ENCODE results near the gene NVL.

The NVL gene

GRCh38 chr1:224251741-224252146, 78.2 kb downstream of the NVL start:
- H3K27ac ChIP-seq = peak overlapping the region in 9 of 21 experiments; percentile 10 to 61 (median 33)
- no peak overlapping the region for H3K4me3 ChIP-seq

GRCh38 chr1:224245188-224245587, 84.8 kb downstream of the NVL start:
- Histone ChIP-seq H3K4me3 (no peak overlapping the region), H3K27ac (peak overlapping the region in 15 of 21 experiments; percentile 11 to 81 (median 62))

- no peak overlapping the region for H3K27ac ChIP-seq
- no peak overlapping the region for H3K4me3 ChIP-seq
Measured at GRCh38 chr1:224238756-224239155, 91.2 kb downstream of the NVL start.

- H3K4me3 ChIP-seq = no peak overlapping the region
- H3K27ac ChIP-seq = no peak overlapping the region
Measured at GRCh38 chr1:224238212-224238611, 91.8 kb downstream of the NVL start.

GRCh38 chr1:224237119-224237881, 92.7 kb downstream of the NVL start:
- H3K4me3 ChIP-seq = no peak overlapping the region
- H3K27ac ChIP-seq = no peak overlapping the region

- no peak overlapping the region for H3K4me3 ChIP-seq
- no peak overlapping the region for H3K27ac ChIP-seq
Measured at GRCh38 chr1:224235813-224236493, 94.0 kb downstream of the NVL start.

GRCh38 chr1:224234017-224234416, 96.0 kb downstream of the NVL start:
- H3K27ac ChIP-seq = peak overlapping the region in 1 of 21 experiments; percentile 42
- no peak overlapping the region for H3K4me3 ChIP-seq

- no peak overlapping the region for H3K27ac ChIP-seq
- no peak overlapping the region for H3K4me3 ChIP-seq
Measured at GRCh38 chr1:224226849-224227502, 103.0 kb downstream of the NVL start.

- H3K4me3 ChIP-seq = no peak overlapping the region
- peak overlapping the region in 12 of 21 experiments; percentile 4 to 59 (median 32) for H3K27ac ChIP-seq
Measured at GRCh38 chr1:224223819-224224714, 105.9 kb downstream of the NVL start.

- peak overlapping the region in 13 of 21 experiments; percentile 8 to 76 (median 59) for H3K27ac ChIP-seq
- peak overlapping the region in 3 of 7 experiments; percentile 4 to 21 (median 13) for H3K4me3 ChIP-seq
Measured at GRCh38 chr1:224219612-224220059, 110.3 kb downstream of the NVL start.

- Histone ChIP-seq H3K4me3 (peak overlapping the region in 2 of 7 experiments; percentile 4 to 21), H3K27ac (peak overlapping the region in 10 of 21 experiments; percentile 9 to 76 (median 52))
Measured at GRCh38 chr1:224219011-224219611, 110.9 kb downstream of the NVL start.

- Histone ChIP-seq H3K27ac (peak overlapping the region in 12 of 21 experiments; percentile 3 to 71 (median 41)), H3K4me3 (no peak overlapping the region)
Measured at GRCh38 chr1:224217655-224218623, 112.0 kb downstream of the NVL start.

GRCh38 chr1:224216382-224216781, 113.6 kb downstream of the NVL start:
- Histone ChIP-seq H3K27ac (no peak overlapping the region), H3K4me3 (no peak overlapping the region)

- peak overlapping the region in 19 of 21 experiments; percentile 19 to 84 (median 62) for H3K27ac ChIP-seq
Measured at GRCh38 chr1:224213438-224214119, 116.4 kb downstream of the NVL start.

GRCh38 chr1:224212618-224213061, 117.3 kb downstream of the NVL start:
- Histone ChIP-seq H3K27ac (peak overlapping the region in 17 of 21 experiments; percentile 19 to 84 (median 62)), H3K4me3 (no peak overlapping the region)

More at GRCh38 chr1:224213438-224214119, 116.4 kb downstream of the NVL start:
- no peak overlapping the region for H3K4me3 ChIP-seq

- Histone ChIP-seq H3K27ac (peak overlapping the region in 8 of 21 experiments; percentile 24 to 84 (median 56)), H3K4me3 (no peak overlapping the region)
Measured at GRCh38 chr1:224211206-224211962, 118.6 kb downstream of the NVL start.

All from skin epidermis (tissue), 12 donors.